ENCODE data around the gene ASS1. TPM values are rescaled to one million over a fixed set of nuclear protein-coding genes. Genes with fewer than 3 reads are reported as not detected.

Gene ASS1
- total RNA-seq, 1 donor from 2014 or later, result 117 TPM

GRCh38 chr9:130429831-130430230 is 14.9 kb upstream of the ASS1 start:
- H3K36me3 Mint-ChIP-seq (ENCODE audit: low read depth, unreplicated experiment), result peaks cover 4% of the 10 kb centered on the region
- Histone ChIP-seq H3K27me3 (ENCODE audit: insufficient read depth, low read length) (no peaks in the 10 kb centered on the region), H3K9ac (ENCODE audit: low read length) (no peak overlapping the region), H3K36me3 (ENCODE audit: insufficient read depth, low read length) (no peaks in the 10 kb centered on the region), H2AFZ (ENCODE audit: low read depth, low read length) (no peak overlapping the region), H3K4me3 (ENCODE audit: insufficient read depth, low read depth, low read length) (no peak overlapping the region), H3K4me1 (ENCODE audit: insufficient read depth, low read length) (peaks cover 23% of the 10 kb centered on the region), H3K79me2 (ENCODE audit: insufficient read depth, low read length) (no peaks in the 10 kb centered on the region), H3K27ac (ENCODE audit: low read depth, low read length) (no peak overlapping the region), H3K9me3 (ENCODE audit: insufficient read depth, low read depth, low read length) (no peaks in the 10 kb centered on the region), H3K4me2 (ENCODE audit: low read length) (no peak overlapping the region), H4K20me1 (ENCODE audit: insufficient read depth, low read length) (no peaks in the 10 kb centered on the region)
- H3K4me3 Mint-ChIP-seq (ENCODE audit: unreplicated experiment), result no peak overlapping the region
- peaks cover 29% of the 10 kb centered on the region for H3K27me3 Mint-ChIP-seq (ENCODE audit: low read depth, unreplicated experiment)
- DNase-seq (ENCODE audit: low read depth) (no peak), FAIRE-seq (no peak)
- TF ChIP-seq EZH2 (IDR thresholded peaks at IDR 0.05; ENCODE audit: insufficient read depth, low read length) (no peak), CTCF (IDR thresholded peaks at IDR 0.05; ENCODE audit: insufficient read depth, low read depth, low read length) (no peak)
- no peak overlapping the region for H3K27ac Mint-ChIP-seq (ENCODE audit: unreplicated experiment)
- H3K4me1 Mint-ChIP-seq (ENCODE audit: low read depth, unreplicated experiment), result no peaks in the 10 kb centered on the region
- H3K9me3 Mint-ChIP-seq (ENCODE audit: unreplicated experiment), result peaks cover 11% of the 10 kb centered on the region

DNA sequence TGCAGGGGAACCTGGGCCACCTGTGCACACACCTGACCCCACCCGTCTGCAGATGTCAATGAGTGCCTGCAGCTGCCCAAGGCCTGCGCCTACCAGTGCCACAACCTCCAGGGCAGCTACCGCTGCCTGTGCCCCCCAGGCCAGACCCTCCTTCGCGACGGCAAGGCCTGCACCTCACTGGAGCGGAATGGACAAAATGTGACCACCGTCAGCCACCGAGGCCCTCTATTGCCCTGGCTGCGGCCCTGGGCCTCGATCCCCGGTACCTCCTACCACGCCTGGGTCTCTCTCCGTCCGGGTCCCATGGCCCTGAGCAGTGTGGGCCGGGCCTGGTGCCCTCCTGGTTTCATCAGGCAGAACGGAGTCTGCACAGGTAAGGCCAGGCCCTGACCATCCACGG is 14.5 kb upstream of the ASS1 start:
- no peaks in the 10 kb centered on the region for H3K4me1 Mint-ChIP-seq (ENCODE audit: low read depth, unreplicated experiment)
- no peak overlapping the region for H3K4me3 Mint-ChIP-seq (ENCODE audit: unreplicated experiment)

More for the DNA sequence above, 14.5 kb upstream of the ASS1 start:
- no peak overlapping the region for H3K27ac ChIP-seq (ENCODE audit: low read depth, low read length)
- H3K27me3 ChIP-seq (ENCODE audit: insufficient read depth, low read length), result no peaks in the 10 kb centered on the region
- H3K4me1 ChIP-seq (ENCODE audit: insufficient read depth, low read length), result peaks cover 23% of the 10 kb centered on the region
- Mint-ChIP-seq H3K27me3 (ENCODE audit: low read depth, unreplicated experiment) (peaks cover 30% of the 10 kb centered on the region), H3K9me3 (ENCODE audit: unreplicated experiment) (peaks cover 11% of the 10 kb centered on the region), H3K36me3 (ENCODE audit: low read depth, unreplicated experiment) (peaks cover 4% of the 10 kb centered on the region), H3K27ac (ENCODE audit: unreplicated experiment) (no peak overlapping the region)
- no peak overlapping the region for H3K4me3 ChIP-seq (ENCODE audit: insufficient read depth, low read depth, low read length)
- H3K79me2 ChIP-seq (ENCODE audit: insufficient read depth, low read length), result no peaks in the 10 kb centered on the region
- H4K20me1 ChIP-seq (ENCODE audit: insufficient read depth, low read length), result no peaks in the 10 kb centered on the region
- H3K4me2 ChIP-seq (ENCODE audit: low read length), result no peak overlapping the region
- DNase-seq (ENCODE audit: low read depth) (no peak), FAIRE-seq (no peak)
- H2AFZ ChIP-seq (ENCODE audit: low read depth, low read length), result no peak overlapping the region
- no peaks in the 10 kb centered on the region for H3K9me3 ChIP-seq (ENCODE audit: insufficient read depth, low read depth, low read length)
- no peak overlapping the region for H3K9ac ChIP-seq (ENCODE audit: low read length)
- TF ChIP-seq CTCF (IDR thresholded peaks at IDR 0.05; ENCODE audit: insufficient read depth, low read depth, low read length) (no peak), EZH2 (IDR thresholded peaks at IDR 0.05; ENCODE audit: insufficient read depth, low read length) (no peak)
- no peaks in the 10 kb centered on the region for H3K36me3 ChIP-seq (ENCODE audit: insufficient read depth, low read length)

Data from astrocyte (in vitro differentiated cells and primary cell).